ES-I3 (cell line): ENCODE results near the gene PKD2L1.
"Not testable (repeated sequence)": the region's sequence is repeated elsewhere in the genome, so short reads cannot be mapped to it uniquely, and the experiment has no call there.

Source experiments
- H3K36me3 ChIP-seq: 2 replicates; pipeline ENCODE4 v1.6.1; 2013; ENCODE audit warnings: mild to moderate bottlenecking, low read length, control low read depth, moderate library complexity; ENCODE audit not compliant: insufficient read depth
- H3K4me1 ChIP-seq: 2 replicates; pipeline ENCODE4 v1.6.1; 2013; ENCODE audit warnings: mild to moderate bottlenecking, control low read depth, low read length; ENCODE audit not compliant: insufficient read depth
- H3K9ac ChIP-seq: 2 replicates; pipeline ENCODE4 v1.6.1; 2013; ENCODE audit warnings: low read depth, mild to moderate bottlenecking, low read length, moderate library complexity
- H3K9me3 ChIP-seq: 2 replicates; pipeline ENCODE4 v1.6.1; 2013; ENCODE audit warnings: mild to moderate bottlenecking, low read length, moderate library complexity; ENCODE audit not compliant: control insufficient read depth, insufficient read depth

The PKD2L1 gene

GRCh38 chr10:100330079-100330478 lies at the start of gene PKD2L1:
Gene PKD2L1 (minus strand): TSS chr10:100330228. CDS start chr10:100330103, 125 bp downstream.
- Histone ChIP-seq H3K4me1 (no peaks in the 10 kb centered on the region), H3K36me3 (no peaks in the 10 kb centered on the region), H3K9ac (no peak within 1 kb of the TSS; the same call in 1 of the 2 replicates), H3K9me3 (no peaks in the 10 kb centered on the region)

- H3K9me3 ChIP-seq: no peaks in the 10 kb centered on the region
- no peaks in the 10 kb centered on the region; the same call in 1 of the 2 replicates for H3K36me3 ChIP-seq
- H3K4me1 ChIP-seq: no peaks in the 10 kb centered on the region
- no peak overlapping the region for H3K9ac ChIP-seq
These were observed 47.8 kb upstream of the PKD2L1 start for GRCh38 chr10:100377830-100378229.

GRCh38 chr10:100376656-100377055 lies 46.6 kb upstream of the PKD2L1 start:
- not testable (repeated sequence) for H3K4me1 ChIP-seq, H3K36me3 ChIP-seq, H3K9ac ChIP-seq, H3K9me3 ChIP-seq

- H3K9ac ChIP-seq: peak overlapping the region; percentile 93
- H3K4me1 ChIP-seq: peaks cover 19% of the 10 kb centered on the region
- not testable (repeated sequence) for H3K9me3 ChIP-seq, H3K36me3 ChIP-seq
These were observed 44.8 kb upstream of the PKD2L1 start for GRCh38 chr10:100374677-100375353.

- Histone ChIP-seq H3K36me3 (no peaks in the 10 kb centered on the region), H3K4me1 (peaks cover 19% of the 10 kb centered on the region), H3K9me3 (no peaks in the 10 kb centered on the region), H3K9ac (peak overlapping the region; percentile 93)
These were observed 44.2 kb upstream of the PKD2L1 start for GRCh38 chr10:100374200-100374655.

- peaks cover 19% of the 10 kb centered on the region for H3K4me1 ChIP-seq
- H3K9ac ChIP-seq: peak overlapping the region; percentile 93
- no peaks in the 10 kb centered on the region for H3K9me3 ChIP-seq
- H3K36me3 ChIP-seq: no peaks in the 10 kb centered on the region
These were observed 43.5 kb upstream of the PKD2L1 start for GRCh38 chr10:100373298-100374199.

GRCh38 chr10:100372415-100373297 lies 42.6 kb upstream of the PKD2L1 start:
- Histone ChIP-seq H3K9me3 (no peaks in the 10 kb centered on the region), H3K9ac (peak overlapping the region; percentile 93), H3K36me3 (no peaks in the 10 kb centered on the region), H3K4me1 (peaks cover 19% of the 10 kb centered on the region)

GRCh38 chr10:100371482-100372027 lies 41.5 kb upstream of the PKD2L1 start:
- H3K4me1 ChIP-seq: peaks cover 19% of the 10 kb centered on the region
- no peak overlapping the region; the same call in 1 of the 2 replicates for H3K9ac ChIP-seq
- H3K36me3 ChIP-seq: no peaks in the 10 kb centered on the region
- H3K9me3 ChIP-seq: no peaks in the 10 kb centered on the region

GRCh38 chr10:100370714-100371481 lies 40.9 kb upstream of the PKD2L1 start:
- no peaks in the 10 kb centered on the region for H3K36me3 ChIP-seq
- H3K9ac ChIP-seq: no peak overlapping the region
- no peaks in the 10 kb centered on the region for H3K9me3 ChIP-seq
- peaks cover 19% of the 10 kb centered on the region for H3K4me1 ChIP-seq

GRCh38 chr10:100368721-100369120 lies 38.7 kb upstream of the PKD2L1 start:
- peaks cover 25% of the 10 kb centered on the region for H3K4me1 ChIP-seq
- H3K9ac ChIP-seq: no peak overlapping the region
- H3K36me3 ChIP-seq: no peaks in the 10 kb centered on the region
- no peaks in the 10 kb centered on the region for H3K9me3 ChIP-seq

- Histone ChIP-seq H3K9ac (no peak overlapping the region), H3K4me1 (peaks cover 6% of the 10 kb centered on the region; the same call in 1 of the 2 replicates), H3K36me3 (peaks cover 23% of the 10 kb centered on the region)
These were observed 34.8 kb upstream of the PKD2L1 start for GRCh38 chr10:100364735-100365391.

GRCh38 chr10:100364175-100364574 lies 34.1 kb upstream of the PKD2L1 start:
- Histone ChIP-seq H3K36me3 (peaks cover 29% of the 10 kb centered on the region), H3K9ac (no peak overlapping the region), H3K9me3 (no peaks in the 10 kb centered on the region), H3K4me1 (peaks cover 11% of the 10 kb centered on the region)

More at GRCh38 chr10:100364735-100365391, 34.8 kb upstream of the PKD2L1 start:
- no peaks in the 10 kb centered on the region for H3K9me3 ChIP-seq
